ENCODE results near the gene ANAPC2. TPM values are rescaled to one million over a fixed set of nuclear protein-coding genes. Genes with fewer than 3 reads are reported as not detected.

The ANAPC2 gene
- total RNA-seq, 1 donor from 2014 or later: 58.2 TPM

DNA sequence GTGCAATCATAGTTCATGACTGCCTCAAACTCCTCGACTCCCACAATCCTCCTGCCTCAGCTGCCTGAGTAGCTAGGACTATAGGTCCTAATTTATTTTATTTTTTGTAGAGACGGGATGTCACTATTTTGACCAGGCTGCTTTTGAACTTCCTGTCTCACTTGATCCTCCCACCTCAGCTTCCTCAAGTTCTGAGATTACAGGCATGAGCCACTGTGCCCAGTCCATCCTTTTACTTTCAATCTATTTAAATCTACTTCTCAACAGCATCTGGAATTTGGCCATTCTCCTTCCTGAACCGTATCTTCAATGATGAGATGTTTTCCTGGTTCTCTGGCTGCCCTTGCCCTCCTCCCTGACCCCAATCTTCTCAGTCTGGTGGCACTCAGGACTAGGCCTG lies 61.6 kb downstream of the ANAPC2 start:
- H3K4me1 ChIP-seq: peaks cover 31% of the 10 kb centered on the region
- H3K9me3 ChIP-seq: no peaks in the 10 kb centered on the region
- no peak for ATAC-seq
- DNase-seq: no peak
- no peak for TF ChIP-seq CTCF (IDR thresholded peaks at IDR 0.05)
- H3K36me3 ChIP-seq: no peaks in the 10 kb centered on the region
- intact Hi-C loops (cut with DNase I): no loop called here
- H3K4me3 ChIP-seq: peak overlapping the region; percentile 80
- peaks cover 5% of the 10 kb centered on the region for H3K27me3 ChIP-seq (ENCODE audit: low read depth)
- peak overlapping the region; percentile 80 for H3K27ac ChIP-seq

Small RNA genes within 50 kb of the gene (microRNA-seq; reads per million reads assigned to microRNA genes)
- gene MIR3621 (ENCODE audit: borderline number of aligned reads): not detected

Other genes with a start within 250 kb of the ANAPC2 start
- gene FBXW5, start 243.8 kb downstream of the ANAPC2 start, total RNA-seq: 83.2 TPM
- 2.2 TPM for gene C8G, start 243.3 kb downstream of the ANAPC2 start, total RNA-seq
- gene LCN12, start 236.3 kb downstream of the ANAPC2 start, total RNA-seq: 1.9 TPM
- gene PTGDS, start 211.1 kb downstream of the ANAPC2 start, total RNA-seq: 225 TPM
- 1.9 TPM for gene LCNL1, start 205.6 kb downstream of the ANAPC2 start, total RNA-seq
- gene PAXX, start 196.1 kb downstream of the ANAPC2 start, total RNA-seq: 45.1 TPM
- 49.3 TPM for gene CLIC3, start 192.0 kb downstream of the ANAPC2 start, total RNA-seq
- gene ABCA2, start 160.3 kb downstream of the ANAPC2 start, total RNA-seq: 45.0 TPM
- 1.1 TPM for gene FUT7, start 156.5 kb downstream of the ANAPC2 start, total RNA-seq
- gene NPDC1, start 142.4 kb downstream of the ANAPC2 start, total RNA-seq: 124 TPM
- gene ENTPD2, start 134.5 kb downstream of the ANAPC2 start, total RNA-seq: 0.62 TPM
- 0.86 TPM for gene SAPCD2, start 118.0 kb downstream of the ANAPC2 start, total RNA-seq
- 29.7 TPM for gene UAP1L1, start 111.0 kb downstream of the ANAPC2 start, total RNA-seq
- gene MAN1B1, start 101.6 kb downstream of the ANAPC2 start, total RNA-seq: 41.9 TPM
- 190 TPM for gene DPP7, start 73.8 kb downstream of the ANAPC2 start, total RNA-seq
- gene GRIN1, start 49.4 kb downstream of the ANAPC2 start, total RNA-seq: 0.92 TPM
- 1.0 TPM for gene LRRC26, start 18.5 kb downstream of the ANAPC2 start, total RNA-seq
- not detected for gene TMEM210, start 16.5 kb downstream of the ANAPC2 start, total RNA-seq
- 57.6 TPM for gene SSNA1, start 116 bp upstream of the ANAPC2 start, total RNA-seq
- 17.8 TPM for gene TPRN, start 12.2 kb upstream of the ANAPC2 start, total RNA-seq
- 26.6 TPM for gene TMEM203, start 17.1 kb upstream of the ANAPC2 start, total RNA-seq
- gene NDOR1, start 17.1 kb upstream of the ANAPC2 start, total RNA-seq: 15.6 TPM
- 5.8 TPM for gene RNF208, start 33.7 kb upstream of the ANAPC2 start, total RNA-seq
- 0.59 TPM for gene CYSRT1, start 36.6 kb upstream of the ANAPC2 start, total RNA-seq
- 0.21 TPM for gene RNF224, start 38.9 kb upstream of the ANAPC2 start, total RNA-seq
- gene SLC34A3, start 42.3 kb upstream of the ANAPC2 start, total RNA-seq: not detected
- gene TUBB4B, start 52.7 kb upstream of the ANAPC2 start, total RNA-seq: 208 TPM
- gene STPG3, start 62.7 kb upstream of the ANAPC2 start, total RNA-seq: 0.38 TPM
- 44.7 TPM for gene NELFB, start 66.8 kb upstream of the ANAPC2 start, total RNA-seq
- 27.2 TPM for gene TOR4A, start 89.2 kb upstream of the ANAPC2 start, total RNA-seq
- 6.5 TPM for gene NRARP, start 113.7 kb upstream of the ANAPC2 start, total RNA-seq
- 25.2 TPM for gene EXD3, start 234.6 kb upstream of the ANAPC2 start, total RNA-seq
- 6.9 TPM for gene NOXA1, start 234.8 kb upstream of the ANAPC2 start, total RNA-seq